Cerebellar nuclear complex (tissue), 1 donor: ENCODE measurements around the gene PLEKHD1.

ENCODE experiments used
- DNase-seq, 2 experiments: peaks; one replicate each; lab custom pipeline; 2025; lab: John Stamatoyannopoulos, UW

The PLEKHD1 gene

GRCh38 chr14:69547701-69548348 is 63.3 kb downstream of the PLEKHD1 start:
- DNase-seq: no peak

GRCh38 chr14:69548566-69548965 is 64.0 kb downstream of the PLEKHD1 start:
- DNase-seq: no peak

- DNase-seq: no peak
These were observed 67.0 kb downstream of the PLEKHD1 start for GRCh38 chr14:69551511-69551910.

- no peak for DNase-seq
These were observed 68.7 kb downstream of the PLEKHD1 start for GRCh38 chr14:69553252-69553651.

GRCh38 chr14:69554500-69554899 is 70.0 kb downstream of the PLEKHD1 start:
- DNase-seq: no peak

- no peak for DNase-seq
These were observed 74.2 kb downstream of the PLEKHD1 start for GRCh38 chr14:69558774-69559173.

- no peak for DNase-seq
These were observed 75.1 kb downstream of the PLEKHD1 start for GRCh38 chr14:69559581-69560011.

GRCh38 chr14:69560826-69561225 is 76.3 kb downstream of the PLEKHD1 start:
- DNase-seq: no peak

- no peak for DNase-seq
These were observed 77.4 kb downstream of the PLEKHD1 start for GRCh38 chr14:69561893-69562292.

- DNase-seq: no peak
These were observed 83.0 kb downstream of the PLEKHD1 start for GRCh38 chr14:69567563-69567962.

GRCh38 chr14:69569859-69570258 is 85.3 kb downstream of the PLEKHD1 start:
- DNase-seq: no peak

- DNase-seq: no peak
These were observed 86.4 kb downstream of the PLEKHD1 start for GRCh38 chr14:69570836-69571330.

- no peak for DNase-seq
These were observed 87.0 kb downstream of the PLEKHD1 start for GRCh38 chr14:69571449-69572029.

GRCh38 chr14:69572030-69572840 is 87.7 kb downstream of the PLEKHD1 start:
- DNase-seq: no peak

GRCh38 chr14:69572841-69573135 is 88.3 kb downstream of the PLEKHD1 start:
- DNase-seq: no peak

GRCh38 chr14:69573205-69573830 is 88.8 kb downstream of the PLEKHD1 start:
- DNase-seq: no peak

- DNase-seq: no peak
These were observed 89.3 kb downstream of the PLEKHD1 start for GRCh38 chr14:69573831-69574262.

GRCh38 chr14:69574263-69574953 is 89.9 kb downstream of the PLEKHD1 start, which contains the start of gene CCDC177:
TSS of gene CCDC177 (minus strand) at chr14:69574871. CDS start at chr14:69573622, 1,249 bp downstream.
- peak in 1 of 2 experiments; percentile 41 for DNase-seq

GRCh38 chr14:69574954-69575295 is 90.4 kb downstream of the PLEKHD1 start:
- DNase-seq: no peak

GRCh38 chr14:69579476-69579875 is 94.9 kb downstream of the PLEKHD1 start:
- DNase-seq: no peak

GRCh38 chr14:69580009-69580577 is 95.6 kb downstream of the PLEKHD1 start:
- no peak for DNase-seq
